GM12878 (cell line): ENCODE data around the gene IER5. TPM values are rescaled to one million over a fixed set of nuclear protein-coding genes. Genes with fewer than 3 reads are reported as not detected.
A peak's percentile ranks its signal among the peaks of the same experiment; 100 is the strongest.

Experiments used
- ATAC-seq: fragments of 200-7000 bp; cut with Tn5 transposase; 3 replicates; pipeline ENCODE4 v1.9.1; 2020; ENCODE audit warnings: mild to moderate bottlenecking, moderate library complexity
- BruUV-seq: library from RNA; stranded (reverse); fragments of 400-500 nt; replicated peaks from 2 replicates; lab custom pipeline; 2021; lab: Mats Ljungman, UMichigan
- CTCF ChIA-PET: fragments of 300-600 bp; sonication (Branson Sonifier 250); formaldehyde crosslinking; extraction: SDS; loops from one replicate; lab custom pipeline; 2021; ENCODE audit warnings: inconsistent platforms; lab: Yijun Ruan, JAX
- POLR2A ChIA-PET: fragments of 350-600 bp; formaldehyde crosslinking; extraction: SDS; loops from one replicate; lab custom pipeline; 2021; ENCODE audit warnings: inconsistent platforms; lab: Charles Lee
- RAD21 ChIA-PET: fragments of 300-600 bp; sonication (Branson Sonifier 250); formaldehyde crosslinking; loops from one replicate; lab custom pipeline; 2023; ENCODE audit warnings: antibody characterized with exemption; ENCODE audit not compliant: unreplicated experiment; lab: Charles Lee
- SMC1A ChIA-PET: fragments of 300-600 bp; sonication (Branson Sonifier 250); formaldehyde crosslinking; loops from one replicate; lab custom pipeline; 2023; ENCODE audit not compliant: unreplicated experiment, uncharacterized antibody; lab: Charles Lee
- DNase-seq: peaks from one replicate; pipeline ENCODE4 v3.0.0-alpha.2; 2011; ENCODE audit warnings: low read depth, low spot score
- FAIRE-seq: peaks from 3 replicates; lab custom pipeline; 2011; peaks lifted over from hg19 to GRCh38; lab: Jason Lieb, UNC
- H2AFZ ChIP-seq: 2 replicates; pipeline ENCODE4 v1.6.0; 2011; ENCODE audit warnings: low read depth, low read length, control low read depth; ENCODE audit not compliant: control insufficient read depth
- H3K27ac ChIP-seq: 2 replicates; pipeline ENCODE4 v1.5.1; 2011; ENCODE audit warnings: control low read depth; ENCODE audit not compliant: control insufficient read depth, insufficient read depth
- H3K27me3 ChIP-seq, 2 experiments: replicated peaks in 1 of 2; 2 replicates each; pipeline versions ENCODE4 v1.6.0 to v1.6.1; 2011; ENCODE audit warnings: low read length in 1 of 2; ENCODE audit not compliant: control insufficient read depth in 2 of 2, insufficient read depth in 2 of 2
- H3K36me3 ChIP-seq, 2 experiments: 2 replicates each; pipeline ENCODE4 v1.5.1; 2011; ENCODE audit warnings: low read length in 1 of 2; ENCODE audit not compliant: control insufficient read depth in 2 of 2, insufficient read depth in 2 of 2
- H3K4me1 ChIP-seq: 2 replicates; pipeline ENCODE4 v1.6.1; 2011; ENCODE audit warnings: mild to moderate bottlenecking, low read length, moderate library complexity, mixed read lengths; ENCODE audit not compliant: control insufficient read depth, insufficient read depth
- H3K4me2 ChIP-seq: 2 replicates; pipeline ENCODE4 v1.6.0; 2011; ENCODE audit warnings: control low read depth; ENCODE audit not compliant: control insufficient read depth, insufficient read depth
- H3K4me3 ChIP-seq: fragments of 200-600 bp; sonication (generic); 2 replicates; pipeline ENCODE4 v1.5.1; 2016
- H3K79me2 ChIP-seq: 2 replicates; pipeline ENCODE4 v1.6.0; 2011; ENCODE audit warnings: low read length; ENCODE audit not compliant: control insufficient read depth, insufficient read depth
- H3K9ac ChIP-seq: 2 replicates; pipeline ENCODE4 v1.8.0; 2011; ENCODE audit warnings: low read length, control low read depth, mixed read lengths; ENCODE audit not compliant: control insufficient read depth, insufficient read depth
- H3K9me3 ChIP-seq: replicated peaks from 3 replicates; pipeline ENCODE4 v1.5.1; 2011; ENCODE audit warnings: mild to moderate bottlenecking, low read length; ENCODE audit not compliant: control insufficient read depth, insufficient read depth
- H4K20me1 ChIP-seq: 2 replicates; pipeline ENCODE4 v1.6.0; 2011; ENCODE audit not compliant: control insufficient read depth, insufficient read depth
- BMI1 ChIP-seq: fragments of 450-650 bp; IDR thresholded peaks from 2 replicates; pipeline ENCODE4 v1.6.1; 2016; ENCODE audit warnings: mild to moderate bottlenecking, moderate library complexity, borderline replicate concordance
- EGR1 ChIP-seq, 2 experiments: IDR thresholded peaks; 1 replicate in 1 of 2; 2 replicates in 1 of 2; pipeline ENCODE4 v1.6.1; 2011 to 2012; ENCODE audit warnings: low read depth in 2 of 2, low read length in 2 of 2, borderline replicate concordance in 1 of 2, mild to moderate bottlenecking in 1 of 2, moderate library complexity in 1 of 2
- LARP7 ChIP-seq: fragments of 450-650 bp; IDR thresholded peaks from 2 replicates; pipeline ENCODE4 v1.6.1; 2017; ENCODE audit warnings: mild to moderate bottlenecking
- MTA2 ChIP-seq: fragments of 450-650 bp; IDR thresholded peaks from 2 replicates; pipeline ENCODE4 v1.6.1; 2016; ENCODE audit warnings: low read depth, mild to moderate bottlenecking, moderate library complexity
- PAX5 ChIP-seq: IDR thresholded peaks from 2 replicates; pipeline ENCODE4 v1.6.1; 2011; ENCODE audit warnings: low read depth, low read length, borderline replicate concordance
- POLR2A ChIP-seq: IDR thresholded peaks from 2 replicates; pipeline ENCODE4 v1.6.1; 2011; ENCODE audit warnings: low read depth, mild to moderate bottlenecking, low read length
- TCF12 ChIP-seq: IDR thresholded peaks from 2 replicates; pipeline ENCODE4 v1.6.1; 2011; ENCODE audit warnings: low read depth, mild to moderate bottlenecking, low read length
- YBX1 ChIP-seq: fragments of 450-650 bp; IDR thresholded peaks from 2 replicates; pipeline ENCODE4 v1.6.1; 2016; ENCODE audit warnings: antibody characterized with exemption
- WGBS: methylation state at CpG from one replicate; pipeline ENCODE4 v1.1.6; 2016; ENCODE audit warnings: low lambda C conversion rate; ENCODE audit not compliant: insufficient replicate concordance, insufficient coverage; ENCODE audit errors: missing lambda C conversion rate; 5-methylcytosine and 5-hydroxymethylcytosine counted together
- in situ Hi-C: fragments of 300-500 bp; cut with MboI; formaldehyde crosslinking; loops from 9 replicates; pipeline ENCODE4 v1.14.3; 2018; ENCODE audit warnings: mixed read lengths
- intact Hi-C: fragments of 100-400 bp; cut with micrococcal nuclease; formaldehyde crosslinking; loops from one replicate; pipeline ENCODE4 v1.14.2; 2022; ENCODE audit not compliant: unreplicated experiment
- polyA plus RNA-seq, 11 experiments: library from polyadenylated mRNA; depleted of rRNA in 4 of 11; unstranded in 6 of 11; stranded (reverse) in 5 of 11; fragments of >200 nt; fragmentation: Nextera tagmentation in 4 of 11; fragmentation: Illumina TruSeq in 1 of 11; extraction: Ambion mirVana in 4 of 11; extraction: Trizol in 1 of 11; gene quantifications; 1 replicate in 1 of 11; 2 replicates in 10 of 11; pipeline versions ENCODE4 v1.2.1 to v1.2.3, GENCODE V29; 2011 to 2016; ENCODE audit warnings: inconsistent platforms in 2 of 11, missing spikeins in 2 of 11, low read depth in 1 of 11
- total RNA-seq, 4 experiments: library from RNA; depleted of rRNA in 3 of 4; stranded (reverse); fragments of >200 nt in 3 of 4; fragmentation: Illumina TruSeq in 1 of 4; extraction: Trizol in 1 of 4; gene quantifications; 2 replicates each; pipeline versions ENCODE4 v1.2.1 to v1.2.3, GENCODE V29; 2013 to 2021

The IER5 gene
- total and polyA plus RNA-seq, 10 of the 15 experiments (the other 5 are each of a cell fraction or from before 2014, with no cell fraction given), result 4.3 to 75.2 (median 30.5) TPM

DNA sequence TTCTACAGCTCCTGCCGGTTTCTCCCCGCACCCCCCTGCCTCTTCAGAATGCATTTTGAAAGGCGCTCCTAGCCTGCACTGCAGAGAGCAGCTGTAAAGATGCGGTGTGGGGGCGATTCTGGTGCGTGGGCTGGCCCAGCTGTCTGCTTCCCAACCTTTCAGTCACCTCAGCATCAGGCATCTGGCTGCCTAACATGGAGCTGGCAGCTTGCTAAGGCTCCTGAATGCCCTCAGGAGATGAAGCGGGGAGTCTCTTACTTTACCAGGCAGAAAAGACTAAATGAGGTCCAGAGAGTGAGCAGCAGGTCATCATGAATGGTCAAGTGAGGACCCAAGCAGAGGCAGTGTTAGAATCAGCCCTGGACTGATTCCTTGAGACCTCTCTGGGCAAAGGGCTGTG is 8.7 kb downstream of the IER5 start:
- Histone ChIP-seq H3K36me3 (peaks cover 0 to 11% of the 10 kb centered on the region in 2 experiments; a peak in 3 of 4 replicates), H4K20me1 (peaks cover 5% of the 10 kb centered on the region; the same call in 1 of the 2 replicates), H3K9me3 (no peaks in the 10 kb centered on the region), H3K27me3 (no peaks in the 10 kb centered on the region), H3K27ac (no peak overlapping the region), H2AFZ (no peak overlapping the region), H3K4me3 (no peak overlapping the region), H3K9ac (no peak overlapping the region), H3K4me1 (peaks cover 66% of the 10 kb centered on the region), H3K79me2 (peaks cover 23% of the 10 kb centered on the region), H3K4me2 (no peak overlapping the region)
- ATAC-seq (0 out of 3 replicates have a peak, but pooled peaks have one; percentile 3), DNase-seq (no peak), FAIRE-seq (no peak)
- no TSS peak for BruUV-seq
- CTCF ChIA-PET, result interaction anchor here (0.7 to 38.4 kb wide), 6 partner anchors 8 to 581 kb away, joined by 3 to 1067 read pairs (median 3); no protein-coding TSS in a partner anchor
- intact Hi-C loops (no loop called here), in situ Hi-C loops (no loop called here)
- TF ChIP-seq MTA2 (no peak), POLR2A (0 out of 2 replicates have a peak, but pooled peaks have one; percentile 39), TCF12 (0 out of 2 replicates have a peak, but pooled peaks have one; percentile 14), YBX1 (no peak), LARP7 (no peak), EGR1 (IDR thresholded peaks at IDR 0.05; ENCODE audit: borderline replicate concordance in 1 of 2, low read depth in 2 of 2, low read length in 2 of 2) (0 out of 3 replicates have a peak, but pooled peaks of 1 of the 2 experiments have one; percentile 26), BMI1 (no peak), PAX5 (no peak)
- RAD21 ChIA-PET, result interaction anchor here (0.9 to 26.9 kb wide), 7 partner anchors 8 to 57 kb away, joined by 3 to 966 read pairs (median 5); no protein-coding TSS in a partner anchor
- POLR2A ChIA-PET, result interaction anchor here (0.9 to 16.3 kb wide), 10 partner anchors 8 to 54 kb away, joined by 3 to 256 read pairs (median 8); no protein-coding TSS in a partner anchor
- SMC1A ChIA-PET, result interaction anchor here (1.0 to 39.2 kb wide), 12 partner anchors 8 to 216 kb away, joined by 3 to 1399 read pairs (median 5); partner anchors contain the start of gene IER5
- 98% methylated on average over 7 of the region's 7 CpGs for WGBS
